NCI-H1092 treated with DMSO at 0.1 percent for 48 hours (cell line): Measurements from ENCODE around the gene SHC2.
"Not testable (repeated sequence)": the region's sequence is repeated elsewhere in the genome, so short reads cannot be mapped to it uniquely, and the experiment has no call there.

ENCODE experiments used
- DNase-seq: peaks from one replicate; lab custom pipeline; 2025; lab: John Stamatoyannopoulos, UW

Gene SHC2

DNA sequence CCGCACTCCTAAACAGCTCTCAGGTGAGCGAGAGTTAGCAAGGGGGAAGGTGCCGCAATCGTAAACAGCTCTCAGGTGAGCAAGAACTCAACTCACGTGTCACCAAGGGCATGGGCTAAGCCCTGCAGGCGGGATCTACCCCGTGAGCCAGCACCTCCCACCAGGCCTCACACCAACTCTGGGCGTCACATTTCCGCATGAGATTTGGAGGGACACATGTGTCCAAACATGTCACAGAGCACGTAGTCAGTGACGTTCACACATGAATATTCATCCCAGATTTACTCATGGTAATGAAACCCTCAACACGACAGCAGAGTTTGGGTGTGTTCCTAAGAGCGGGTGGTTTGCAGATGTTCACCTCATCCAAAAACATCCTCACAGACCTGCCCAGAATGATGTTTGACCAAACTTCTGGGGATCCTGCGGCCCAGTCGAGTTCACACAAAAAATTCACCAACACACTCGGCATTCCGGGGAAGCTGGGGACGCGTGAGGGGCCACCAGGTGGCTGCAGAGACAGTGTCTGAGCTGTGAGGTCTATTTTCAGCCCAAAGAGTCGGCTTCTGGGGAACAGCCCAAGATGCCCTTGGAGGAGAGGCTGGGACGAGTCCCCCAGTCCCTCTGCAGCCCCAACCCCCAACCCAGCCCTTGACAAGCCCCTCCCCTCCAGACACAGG lies 71.4 kb downstream of the SHC2 start:
- no peak for DNase-seq

DNA sequence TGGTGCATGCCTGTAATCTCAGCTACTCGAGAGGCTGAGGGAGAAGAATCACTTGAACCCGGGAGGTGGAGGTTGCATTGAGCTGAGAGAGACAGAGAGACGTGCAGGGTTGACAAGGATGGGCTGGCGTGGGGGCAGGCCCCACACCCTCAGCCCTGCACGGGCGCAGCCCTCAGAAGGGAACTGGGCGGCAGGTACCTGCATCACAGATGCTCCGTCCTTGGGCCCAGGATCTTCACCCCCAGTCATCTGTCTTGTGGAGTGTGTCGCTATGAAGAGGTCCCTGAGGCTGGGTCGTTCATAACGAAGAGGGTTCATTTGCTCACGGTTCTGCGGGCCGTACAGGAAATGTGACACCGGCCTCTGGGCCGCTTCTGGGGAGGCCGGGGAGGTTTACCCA lies 72.1 kb downstream of the SHC2 start:
- DNase-seq = no peak

DNA sequence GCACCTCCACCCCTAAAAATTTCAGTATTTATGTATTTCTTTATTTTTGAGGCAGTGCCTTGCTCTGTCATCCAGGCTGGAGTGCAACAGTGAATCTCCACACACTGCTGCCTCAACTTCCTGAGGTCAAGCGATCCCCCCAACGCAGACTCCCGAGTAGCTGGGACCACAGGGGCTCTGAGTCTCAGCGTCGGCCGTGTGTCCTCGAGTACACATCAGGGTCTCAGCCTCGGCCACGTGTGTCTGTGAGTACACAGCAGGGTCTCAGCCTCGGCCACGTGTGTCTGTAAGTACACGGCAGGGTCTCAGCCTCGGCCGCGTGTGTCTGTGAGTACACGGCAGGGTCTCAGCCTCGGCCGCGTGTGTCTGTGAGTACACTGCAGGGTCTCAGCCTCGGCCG lies 73.1 kb downstream of the SHC2 start:
- DNase-seq = no peak

DNA sequence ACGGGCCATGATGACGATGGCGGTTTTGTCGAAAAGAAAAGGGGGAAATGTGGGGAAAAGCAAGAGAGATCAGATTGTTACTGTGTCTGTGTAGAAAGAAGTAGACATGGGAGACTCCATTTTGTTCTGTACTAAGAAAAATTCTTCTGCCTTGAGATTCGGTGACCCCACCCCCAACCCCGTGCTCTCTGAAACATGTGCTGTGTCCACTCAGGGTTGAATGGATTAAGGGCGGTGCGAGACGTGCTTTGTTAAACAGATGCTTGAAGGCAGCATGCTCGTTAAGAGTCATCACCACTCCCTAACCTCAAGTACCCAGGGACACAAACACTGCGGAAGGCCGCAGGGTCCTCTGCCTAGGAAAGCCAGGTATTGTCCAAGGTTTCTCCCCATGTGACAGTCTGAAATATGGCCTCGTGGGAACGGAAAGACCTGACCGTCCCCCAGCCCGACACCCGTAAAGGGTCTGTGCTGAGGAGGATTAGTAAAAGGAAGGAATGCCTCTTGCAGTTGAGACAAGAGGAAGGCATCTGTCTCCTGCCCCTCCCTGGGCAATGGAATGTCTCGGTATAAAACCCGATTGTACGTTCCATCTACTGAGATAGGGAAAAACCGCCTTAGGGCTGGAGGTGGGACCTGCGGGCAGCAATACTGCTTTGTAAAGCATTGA lies 74.1 kb downstream of the SHC2 start:
- DNase-seq = not testable (repeated sequence)

DNA sequence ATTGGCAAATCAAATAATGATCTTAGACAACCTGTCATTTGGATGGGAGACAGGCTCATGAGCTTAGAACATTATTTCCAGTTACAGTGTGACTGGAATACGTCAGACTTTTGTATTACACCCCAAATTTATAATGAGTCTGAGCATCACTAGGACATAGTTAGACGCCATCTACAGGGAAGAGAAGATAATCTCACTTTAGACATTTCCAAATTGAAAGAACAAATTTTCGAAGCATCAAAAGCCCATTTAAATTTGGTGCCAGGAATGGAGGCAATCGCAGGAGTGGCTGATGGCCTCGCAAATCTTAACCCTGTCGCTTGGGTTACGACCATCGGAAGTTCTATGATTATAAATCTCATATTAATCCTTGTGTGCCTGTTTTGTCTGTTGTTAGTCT lies 74.6 kb downstream of the SHC2 start:
- DNase-seq = not testable (repeated sequence)

DNA sequence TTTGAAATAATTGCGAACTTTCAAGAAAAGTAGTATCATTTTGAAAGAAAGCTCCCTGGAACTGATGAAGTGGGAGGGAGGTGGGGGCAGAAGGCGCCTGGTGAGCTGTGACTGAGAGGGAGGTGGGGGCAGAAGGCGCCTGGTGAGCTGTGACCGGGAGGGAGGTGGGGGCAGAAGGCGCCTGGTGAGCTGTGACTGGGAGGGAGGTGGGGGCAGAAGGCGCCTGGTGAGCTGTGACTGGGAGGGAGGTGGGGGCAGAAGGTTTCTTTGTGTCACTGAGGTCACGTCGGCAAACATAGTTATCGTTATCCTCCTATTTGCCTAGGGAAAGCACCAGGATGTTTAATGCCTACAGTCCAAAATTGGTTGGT lies 76.0 kb downstream of the SHC2 start:
- DNase-seq = no peak

DNA sequence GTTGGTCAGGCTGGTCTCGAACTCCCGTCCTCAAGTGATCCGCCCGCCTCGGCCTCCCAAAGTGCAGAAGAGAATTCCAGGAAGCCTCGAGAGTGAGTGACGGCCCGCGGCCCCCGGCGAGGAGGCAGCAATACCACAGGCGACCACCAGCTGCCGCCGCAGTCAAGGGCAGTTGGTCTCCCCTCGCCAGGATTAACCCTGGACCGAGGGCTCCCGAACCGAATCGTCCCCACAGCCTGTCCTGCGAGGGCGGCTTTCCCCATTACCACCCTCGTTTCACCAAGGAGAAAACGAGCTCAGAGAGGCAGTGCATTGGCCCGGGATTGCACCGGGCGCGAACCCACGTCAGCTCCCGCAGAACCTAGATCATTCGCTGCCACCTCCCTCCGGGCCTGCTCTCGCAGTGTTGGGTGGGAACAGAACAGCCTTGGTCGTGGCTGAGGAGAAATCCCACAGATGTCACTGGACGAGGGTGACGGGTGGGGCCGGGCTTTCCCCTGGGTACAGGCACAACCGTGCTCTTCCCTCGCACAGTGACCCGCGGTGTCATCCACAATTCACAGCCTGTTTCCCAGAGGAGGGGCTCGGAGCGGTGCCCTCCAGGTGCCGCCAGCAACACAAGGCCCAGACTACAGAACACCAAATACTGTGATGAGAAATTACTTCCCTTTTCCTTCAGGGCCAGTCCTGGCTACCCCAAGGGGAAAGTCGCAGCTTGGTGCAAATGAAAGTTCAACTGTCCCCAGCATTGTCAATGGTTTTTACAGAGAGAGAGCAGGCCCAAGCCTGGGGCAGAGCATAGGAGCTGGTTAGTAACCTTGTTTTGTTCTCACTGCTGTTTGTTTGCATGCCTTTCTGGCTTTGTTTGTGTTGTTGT lies 76.7 kb downstream of the SHC2 start:
- no peak for DNase-seq

DNA sequence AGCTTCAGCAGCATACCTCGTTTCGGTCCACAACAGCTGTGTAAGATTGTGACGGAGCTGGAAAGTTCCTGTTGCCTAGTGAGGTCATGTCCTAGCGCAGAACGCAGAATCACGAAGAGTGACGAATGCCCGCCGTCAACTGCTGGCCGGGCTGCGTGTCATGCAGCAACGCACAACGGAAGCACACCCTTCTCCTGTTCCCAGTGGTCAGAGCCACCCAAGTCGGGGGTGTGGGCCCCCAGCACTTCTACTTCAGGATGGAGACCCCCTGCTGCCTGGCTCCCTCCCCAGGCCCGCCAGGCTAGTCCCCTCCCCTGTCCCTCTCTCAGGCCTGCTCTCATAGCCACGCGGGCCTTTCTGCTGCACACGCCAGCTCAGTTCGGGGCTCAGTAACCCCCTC lies 77.8 kb downstream of the SHC2 start:
- no peak for DNase-seq

DNA sequence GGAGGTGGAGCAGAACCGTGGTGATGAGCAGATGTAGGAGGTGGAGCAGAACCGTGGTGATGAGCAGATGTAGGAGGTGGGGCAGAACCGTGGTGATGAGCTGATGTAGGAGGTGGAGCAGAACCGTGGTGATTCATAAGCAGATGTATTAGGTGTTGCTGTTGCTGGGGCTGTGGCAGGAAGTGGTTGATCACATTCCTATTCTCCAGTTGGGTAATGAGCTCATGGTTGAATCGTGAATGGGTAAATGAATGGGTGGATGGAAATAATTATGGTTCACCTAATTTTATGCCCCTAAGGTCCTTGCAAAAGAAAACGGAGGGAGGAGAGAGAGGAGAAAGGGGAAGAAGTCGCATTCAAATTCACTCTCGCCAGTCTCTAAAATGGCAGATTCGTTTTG lies 78.3 kb downstream of the SHC2 start:
- not testable (repeated sequence) for DNase-seq

DNA sequence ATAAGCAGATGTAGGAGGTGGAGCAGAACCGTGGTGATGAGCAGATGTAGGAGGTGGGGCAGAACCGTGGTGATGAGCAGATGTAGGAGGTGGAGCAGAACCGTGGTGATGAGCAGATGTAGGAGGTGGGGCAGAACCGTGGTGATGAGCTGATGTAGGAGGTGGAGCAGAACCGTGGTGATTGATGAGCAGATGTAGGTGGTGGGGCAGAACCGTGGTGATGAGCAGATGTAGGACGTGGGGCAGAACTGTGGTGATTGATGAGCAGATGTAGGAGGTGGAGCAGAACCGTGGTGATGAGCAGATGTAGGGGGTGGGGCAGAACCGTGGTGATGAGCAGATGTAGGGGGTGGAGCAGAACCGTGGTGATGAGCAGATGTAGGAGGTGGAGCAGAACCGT lies 78.9 kb downstream of the SHC2 start:
- DNase-seq = not testable (repeated sequence)

DNA sequence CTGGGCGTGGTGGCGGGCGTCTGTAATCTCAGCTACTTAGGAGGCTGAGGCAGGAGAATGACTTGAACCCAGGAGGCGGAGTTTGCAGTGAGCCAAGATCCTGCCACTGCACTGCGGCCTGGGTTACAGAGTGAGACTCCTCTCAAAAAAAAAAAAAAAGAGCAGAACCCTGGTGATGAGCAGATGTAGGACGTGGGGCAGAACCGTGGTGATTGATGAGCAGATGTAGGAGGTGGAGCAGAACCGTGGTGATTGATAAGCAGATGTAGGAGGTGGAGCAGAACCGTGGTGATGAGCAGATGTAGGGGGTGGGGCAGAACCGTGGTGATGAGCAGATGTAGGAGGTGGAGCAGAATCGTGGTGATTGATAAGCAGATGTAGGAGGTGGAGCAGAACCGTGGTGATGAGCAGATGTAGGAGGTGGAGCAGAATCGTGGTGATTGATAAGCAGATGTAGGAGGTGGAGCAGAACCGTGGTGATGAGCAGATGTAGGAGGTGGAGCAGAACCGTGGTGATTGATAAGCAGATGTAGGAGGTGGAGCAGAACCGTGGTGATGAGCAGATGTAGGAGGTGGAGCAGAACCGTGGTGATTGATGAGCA lies 80.1 kb downstream of the SHC2 start:
- not testable (repeated sequence) for DNase-seq

DNA sequence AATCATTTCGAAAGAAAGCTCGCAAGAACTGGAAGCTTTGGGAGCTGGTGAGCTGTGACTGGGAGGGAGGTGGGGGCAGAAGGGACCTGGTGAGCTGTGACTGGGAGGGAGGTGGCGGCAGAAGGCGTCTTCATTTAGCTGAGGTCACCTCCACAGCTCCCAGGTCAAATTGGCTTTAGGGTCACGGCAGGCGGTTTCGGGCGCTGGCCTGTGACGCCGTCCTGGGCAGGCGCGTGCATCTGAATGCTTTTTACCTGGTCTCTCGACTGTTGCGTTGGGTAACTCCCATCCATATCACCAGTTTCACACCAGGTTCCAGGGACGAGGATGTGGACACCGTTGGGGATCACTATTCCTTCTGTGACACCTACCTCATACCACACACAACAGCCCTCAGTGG lies 81.0 kb downstream of the SHC2 start:
- no peak for DNase-seq

DNA sequence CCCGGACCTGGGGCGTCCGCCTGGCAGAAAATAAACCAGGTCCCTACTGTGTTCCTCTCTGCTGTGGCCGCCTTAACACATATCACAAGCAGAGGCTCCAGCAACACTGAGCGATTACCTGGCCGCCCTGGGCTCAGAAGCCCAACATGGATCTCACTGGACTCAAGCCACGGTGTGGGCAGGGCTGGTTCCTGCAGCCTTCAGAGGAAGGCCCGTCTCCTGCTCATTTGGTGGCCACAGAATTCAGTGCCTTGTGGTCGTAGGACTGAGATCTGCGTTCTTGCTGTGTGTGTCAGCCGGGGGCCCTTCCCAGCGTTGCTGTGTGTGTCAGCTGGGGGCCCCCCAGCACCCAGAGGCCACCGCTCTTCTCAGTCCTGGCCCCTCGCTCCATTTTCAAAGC lies 82.1 kb downstream of the SHC2 start:
- DNase-seq = no peak

DNA sequence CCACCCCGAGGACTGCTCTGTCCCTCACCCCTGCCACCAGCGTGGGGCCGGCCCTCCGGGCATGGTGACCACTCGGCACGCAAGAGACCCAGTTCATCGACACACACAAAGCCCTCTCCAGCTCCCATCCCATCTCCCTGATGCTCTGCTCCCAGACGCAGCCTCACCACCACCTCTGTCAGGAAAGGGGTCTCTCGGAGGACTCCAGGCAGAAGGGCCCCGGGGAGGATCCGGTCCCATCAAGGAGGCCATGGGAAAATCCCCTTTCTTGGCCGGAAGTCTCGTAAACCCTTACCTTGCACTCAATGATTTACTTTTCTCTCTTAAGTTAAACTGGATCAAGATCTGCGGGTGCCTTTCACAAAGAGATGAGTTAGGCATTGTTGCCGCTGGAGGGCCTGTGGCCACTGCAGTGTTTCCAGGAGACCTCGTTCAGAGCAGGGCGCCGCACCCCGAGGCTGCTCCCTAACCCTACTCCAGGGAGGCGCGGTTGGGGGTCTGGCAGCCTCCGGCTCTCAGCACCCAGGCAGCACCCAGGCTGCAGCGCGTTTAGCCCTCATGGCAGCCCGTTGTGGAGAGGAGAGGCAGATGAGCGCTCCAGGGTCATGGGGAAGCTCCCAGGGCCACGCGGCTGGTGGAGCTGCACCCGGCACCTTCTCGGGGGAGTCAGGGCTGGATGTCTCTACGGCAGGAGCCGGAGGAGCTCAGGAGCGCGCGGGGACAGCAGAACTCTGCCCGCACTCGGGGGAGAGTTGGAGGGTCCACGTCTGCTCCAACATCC lies 82.8 kb downstream of the SHC2 start:
- DNase-seq = no peak

DNA sequence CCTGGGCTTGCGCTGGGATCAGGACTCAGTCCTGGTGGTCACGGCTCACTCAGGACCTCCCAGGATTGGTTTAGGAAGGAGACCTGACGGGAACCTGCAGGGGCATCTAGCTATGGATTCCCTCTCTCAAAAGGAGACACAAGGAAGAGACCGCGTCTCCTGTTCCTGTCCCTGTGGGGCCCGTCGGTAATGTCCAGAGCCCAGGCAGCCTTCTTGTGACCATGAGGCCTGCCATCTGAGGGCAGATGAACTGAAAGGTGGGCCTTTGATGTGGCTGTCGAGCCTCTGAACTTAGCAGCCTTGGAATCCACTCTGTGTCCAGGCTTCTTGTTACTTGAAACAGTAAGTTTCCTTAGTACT lies 84.7 kb downstream of the SHC2 start:
- no peak for DNase-seq

DNA sequence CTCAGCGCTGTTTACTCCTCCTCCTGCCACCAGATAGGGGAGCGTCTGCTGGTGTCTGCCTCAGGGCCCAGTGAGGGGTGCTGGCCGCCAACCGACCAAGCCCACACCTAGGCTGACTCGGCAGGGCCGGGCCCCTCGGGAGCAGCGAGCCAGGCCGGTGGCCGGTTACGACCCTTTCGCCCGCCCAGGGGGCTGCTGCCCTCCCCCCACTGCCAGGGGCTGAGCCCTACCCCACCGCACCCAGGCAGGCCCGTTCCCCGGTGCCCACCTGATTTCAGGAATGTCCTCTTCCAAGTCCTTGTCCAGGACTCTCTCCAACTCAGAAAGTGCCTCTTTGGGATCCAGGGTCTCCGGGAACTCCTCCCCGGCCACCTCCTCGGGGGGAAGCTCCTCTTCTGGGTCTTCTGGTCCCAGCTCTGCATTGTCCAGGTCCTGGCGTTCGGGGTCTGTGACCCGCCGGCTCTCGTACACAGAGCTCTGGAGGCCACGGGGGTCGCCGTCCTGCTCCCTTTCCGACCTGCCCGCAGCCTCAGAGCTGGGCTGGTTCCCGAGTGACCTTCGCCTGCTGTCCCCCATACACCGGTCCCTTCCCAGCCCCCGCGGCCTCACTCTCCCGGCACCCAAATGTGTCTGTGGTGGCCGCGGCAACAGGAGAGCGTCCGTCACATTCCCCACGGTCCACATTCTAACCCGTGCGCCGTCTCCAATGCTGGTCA lies 85.3 kb downstream of the SHC2 start:
- no peak for DNase-seq

DNA sequence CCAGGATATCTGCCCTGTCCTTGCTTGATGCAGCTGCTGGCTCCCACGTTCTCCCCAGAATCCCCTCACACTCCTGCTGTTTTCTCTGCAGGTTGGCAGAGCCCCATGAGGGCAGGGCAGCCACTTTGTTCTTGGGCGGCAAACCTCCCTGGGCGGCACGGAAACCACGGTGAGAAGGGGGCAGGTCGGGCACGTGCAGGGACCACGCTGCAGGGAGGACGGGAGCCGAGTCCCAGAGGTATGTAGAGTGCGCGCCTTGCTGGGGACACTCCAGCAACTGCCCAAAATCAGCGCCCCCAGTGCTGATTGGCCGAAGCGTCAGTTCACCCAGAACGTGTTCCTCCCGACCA lies 86.0 kb downstream of the SHC2 start:
- DNase-seq = no peak

DNA sequence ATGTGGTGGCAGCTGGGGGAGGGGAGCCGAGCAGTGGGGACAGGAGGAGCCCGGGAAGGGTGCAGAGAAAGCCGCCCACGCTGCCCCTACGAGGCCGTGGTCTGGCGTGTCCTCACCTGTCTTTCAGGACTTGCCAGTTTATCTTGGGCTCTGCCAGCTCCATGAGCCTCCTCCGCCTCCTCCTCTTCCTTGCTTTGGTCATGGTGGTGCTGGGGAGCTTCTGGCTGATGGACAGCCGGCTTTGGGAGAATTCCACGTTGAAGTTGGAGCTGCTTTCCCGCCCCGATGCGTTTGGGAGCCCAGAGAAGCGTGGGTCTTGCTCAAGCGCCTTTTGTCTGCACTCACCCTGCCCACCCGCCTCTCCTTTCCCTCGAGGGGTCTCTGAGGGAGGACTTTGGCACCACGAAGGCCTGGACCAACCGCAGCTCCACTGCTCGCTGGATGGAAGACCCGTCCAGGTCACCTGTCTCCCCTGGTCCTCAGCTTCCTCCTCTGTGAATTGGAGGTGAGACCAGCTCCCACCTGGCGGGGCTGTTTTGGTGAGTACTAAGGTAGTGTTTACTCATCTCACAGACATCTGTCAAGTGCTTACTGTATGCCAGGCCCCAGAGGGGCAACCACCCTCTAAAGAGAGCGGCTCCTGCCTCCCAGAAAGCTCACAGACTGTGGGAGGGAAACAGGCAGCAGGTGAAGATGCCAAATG lies 86.5 kb downstream of the SHC2 start:
- DNase-seq = no peak

DNA sequence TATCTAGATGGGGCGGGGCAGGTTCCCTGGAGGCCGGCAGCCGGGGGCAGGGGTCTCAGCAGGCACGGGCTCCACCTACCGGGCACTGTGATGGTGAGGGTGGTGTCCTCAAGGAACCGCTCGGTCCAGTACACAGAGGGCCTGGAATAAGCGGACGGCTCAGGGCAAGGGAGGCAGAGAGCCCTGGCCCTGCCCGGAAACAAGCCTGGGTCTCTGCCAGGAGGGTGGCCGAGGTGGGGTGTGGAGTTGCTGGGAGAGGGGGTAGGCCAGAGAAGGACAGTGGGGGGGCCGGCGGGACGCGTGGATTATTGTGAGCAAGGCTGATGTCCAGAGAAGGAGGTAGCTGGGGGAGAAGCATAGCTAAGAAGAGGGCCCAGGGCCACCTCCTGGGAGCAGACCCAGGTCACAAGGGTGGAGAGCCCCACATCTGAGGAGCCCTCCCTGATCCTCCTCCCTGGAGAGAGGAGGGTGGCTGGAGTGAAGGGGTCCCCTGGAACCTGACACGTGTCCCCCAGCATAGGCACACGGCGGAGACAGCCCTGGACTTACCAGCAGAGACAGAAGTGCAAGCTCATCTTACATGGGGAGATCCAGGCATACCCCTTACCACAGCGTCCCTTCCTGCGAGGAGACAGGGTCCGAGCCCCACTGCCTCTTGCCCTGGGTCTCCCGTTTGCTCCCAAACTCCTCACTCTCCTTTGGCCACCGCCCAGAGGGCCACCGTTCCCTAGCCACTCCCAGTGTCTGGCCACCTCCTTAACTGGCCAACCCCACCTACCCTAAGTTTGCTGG lies 87.2 kb downstream of the SHC2 start:
- DNase-seq = no peak

DNA sequence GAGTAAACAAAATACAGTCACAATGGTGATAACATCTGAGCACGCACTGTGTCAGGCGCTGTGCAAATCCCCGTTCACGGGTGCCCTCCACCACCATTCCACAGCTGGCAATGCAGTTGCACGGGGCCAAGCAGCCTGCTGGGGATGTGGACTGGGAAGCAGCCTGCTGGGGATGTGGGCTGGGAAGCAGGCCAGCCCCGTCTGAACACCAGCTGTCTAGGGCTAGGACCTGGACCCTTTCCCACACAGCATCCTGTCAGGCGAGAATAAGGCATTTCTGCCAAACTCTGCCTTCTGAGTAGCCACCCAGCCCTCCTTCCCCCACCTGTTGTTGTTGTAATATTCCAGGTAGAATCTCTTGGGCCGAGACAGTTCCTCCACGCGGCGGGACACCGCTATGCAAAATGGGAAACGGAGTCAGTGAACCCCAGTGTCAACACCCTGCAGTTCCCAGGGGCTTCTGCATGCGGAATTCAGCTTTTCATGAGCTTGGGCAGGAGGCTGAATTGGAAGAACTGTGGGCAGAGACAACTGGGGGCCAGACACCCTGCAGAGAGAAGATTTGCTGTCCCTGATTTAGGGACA lies 88.4 kb downstream of the SHC2 start:
- DNase-seq = peak; percentile 76
